ENCODE measurements around the gene EPHA10. TPM values are rescaled to one million over a fixed set of nuclear protein-coding genes. Genes with fewer than 3 reads are reported as not detected.

Gene EPHA10
- total RNA-seq, 1 donor from 2014 or later, result 0.32 TPM

Other genes with a start within 250 kb of the EPHA10 start
- 11.8 TPM for gene SNIP1, start 210.8 kb downstream of the EPHA10 start, total RNA-seq
- gene DNALI1, start 208.2 kb downstream of the EPHA10 start, total RNA-seq, result 6.1 TPM
- 22.0 TPM for gene GNL2, start 169.2 kb downstream of the EPHA10 start, total RNA-seq
- not detected for gene RSPO1, start 130.2 kb downstream of the EPHA10 start, total RNA-seq
- gene CDCA8, start 72.6 kb downstream of the EPHA10 start, total RNA-seq, result 0.60 TPM
- 1.2 TPM for gene MANEAL, start 28.7 kb upstream of the EPHA10 start, total RNA-seq
- gene C1orf122, start 42.7 kb upstream of the EPHA10 start, total RNA-seq, result 52.6 TPM
- 4.8 TPM for gene YRDC, start 43.1 kb upstream of the EPHA10 start, total RNA-seq
- 8.1 TPM for gene MTF1, start 94.5 kb upstream of the EPHA10 start, total RNA-seq
- 11.2 TPM for gene INPP5B, start 181.9 kb upstream of the EPHA10 start, total RNA-seq
- 26.9 TPM for gene SF3A3, start 224.9 kb upstream of the EPHA10 start, total RNA-seq
- 20.2 TPM for gene FHL3, start 240.4 kb upstream of the EPHA10 start, total RNA-seq
- gene UTP11, start 247.6 kb upstream of the EPHA10 start, total RNA-seq, result 42.3 TPM